HCT116 (cell line): Measurements from ENCODE around the gene FAM98C. TPM values are rescaled to one million over a fixed set of nuclear protein-coding genes. Genes with fewer than 3 reads are reported as not detected.
"Not testable (repeated sequence)": the region's sequence is repeated elsewhere in the genome, so short reads cannot be mapped to it uniquely, and the experiment has no call there.

Source experiments
- ATAC-seq: fragments of 200-7000 bp; cut with Tn5 transposase; 2 replicates; pipeline ENCODE4 v1.9.1; 2020; ENCODE audit warnings: mild to moderate bottlenecking, moderate library complexity
- BruUV-seq: library from RNA; stranded (reverse); fragments of 400-500 nt; replicated peaks from 2 replicates; lab custom pipeline; 2021; lab: Mats Ljungman, UMichigan
- CTCF ChIA-PET: fragments of 300-600 bp; sonication (Branson Sonifier 250); formaldehyde crosslinking; loops from one replicate; lab custom pipeline; 2021; ENCODE audit warnings: antibody characterized with exemption; lab: Charles Lee
- POLR2A ChIA-PET: fragments of 300-600, 350-600 bp; sonication (Branson Sonifier 250); formaldehyde crosslinking; loops from one replicate; lab custom pipeline; 2021; ENCODE audit warnings: antibody characterized with exemption; lab: Charles Lee
- RAD21 ChIA-PET, 2 experiments: fragments of 300-600 bp; sonication (Branson Sonifier 250); formaldehyde crosslinking; loops; one replicate each; lab custom pipeline; 2023; ENCODE audit warnings: low total read pairs in 2 of 2; ENCODE audit not compliant: uncharacterized antibody in 2 of 2, unreplicated experiment in 2 of 2, low non-redundant PET in 1 of 2; lab: Charles Lee
- DNase-seq: peaks from one replicate; pipeline ENCODE4 v3.0.0-alpha.2; 2010; ENCODE audit warnings: low read depth, low spot score
- H2AFZ ChIP-seq: fragments of 200-600 bp; shearing (Covaris generic), sonication (generic); 2 replicates; pipeline ENCODE4 v1.6.1; 2017; ENCODE audit warnings: low read depth, mixed run types, mixed read lengths, antibody characterized with exemption, low read length; ENCODE audit not compliant: poor library complexity, severe bottlenecking
- H3K27ac ChIP-seq: 2 replicates; pipeline ENCODE4 v1.5.1; 2012; ENCODE audit warnings: low read depth, low read length
- H3K27me3 ChIP-seq: fragments of 200-600 bp; sonication (generic); 2 replicates; pipeline ENCODE4 v1.6.1; 2016; ENCODE audit warnings: mixed run types, low read length, mixed read lengths; ENCODE audit not compliant: insufficient read depth
- H3K36me3 ChIP-seq, 2 experiments: fragments of 200-500 bp in 1 of 2; fragments of 200-600 bp in 1 of 2; sonication (Bioruptor generic) in 1 of 2; sonication (generic) in 1 of 2; 2 replicates each; pipeline versions ENCODE4 v1.5.1 to v1.6.1; 2014 to 2016; ENCODE audit warnings: low read length in 2 of 2, inconsistent platforms in 1 of 2, mixed read lengths in 1 of 2, mixed run types in 1 of 2; ENCODE audit not compliant: insufficient read depth in 2 of 2, control insufficient read depth in 1 of 2
- H3K4me1 ChIP-seq, 2 experiments: fragments of 200-600 bp in 1 of 2; sonication (generic) in 1 of 2; 2 replicates each; pipeline versions ENCODE4 v1.5.1 to v1.6.1; 2012 to 2017; ENCODE audit warnings: low read length in 2 of 2, inconsistent platforms in 1 of 2, mild to moderate bottlenecking in 1 of 2, mixed read lengths in 1 of 2, mixed run types in 1 of 2, moderate library complexity in 1 of 2; ENCODE audit not compliant: insufficient read depth in 2 of 2, control insufficient read depth in 1 of 2
- H3K4me2 ChIP-seq: fragments of 200-600 bp; sonication (generic); 2 replicates; pipeline ENCODE4 v1.6.1; 2017; ENCODE audit warnings: mixed run types, low read length, mixed read lengths
- H3K4me3 ChIP-seq, 2 experiments: fragments of 200-600 bp in 1 of 2; sonication (generic) in 1 of 2; replicated peaks in 1 of 2; 2 replicates each; pipeline ENCODE4 v1.5.1; 2011 to 2016; ENCODE audit warnings: low read length in 2 of 2, control low read depth in 1 of 2, low read depth in 1 of 2, mild to moderate bottlenecking in 1 of 2, mixed read lengths in 1 of 2, mixed run types in 1 of 2
- H3K79me2 ChIP-seq: fragments of 200-600 bp; sonication (generic); 2 replicates; pipeline ENCODE4 v1.6.1; 2017; ENCODE audit warnings: mild to moderate bottlenecking, mixed run types, low read length, moderate library complexity, mixed read lengths; ENCODE audit not compliant: insufficient read depth
- H3K9ac ChIP-seq: fragments of 200-600 bp; sonication (generic); 2 replicates; pipeline ENCODE4 v1.6.1; 2016; ENCODE audit warnings: low read length, mixed read lengths
- H3K9me2 ChIP-seq: fragments of 200-600 bp; sonication (generic), shearing (Covaris generic); 2 replicates; pipeline ENCODE4 v1.6.1; 2017; ENCODE audit warnings: mixed run types, mild to moderate bottlenecking, moderate library complexity; ENCODE audit not compliant: insufficient read depth
- H3K9me3 ChIP-seq, 2 experiments: fragments of 200-500 bp in 1 of 2; fragments of 200-600 bp in 1 of 2; sonication (Bioruptor generic) in 1 of 2; sonication (generic) in 1 of 2; 2 replicates each; pipeline ENCODE4 v1.6.1; 2014 to 2017; ENCODE audit warnings: low read length in 2 of 2, mixed read lengths in 2 of 2, inconsistent platforms in 1 of 2, low read depth in 1 of 2, mild to moderate bottlenecking in 1 of 2, mixed run types in 1 of 2, moderate library complexity in 1 of 2; ENCODE audit not compliant: control insufficient read depth in 1 of 2, insufficient read depth in 1 of 2
- H4K20me1 ChIP-seq: fragments of 200-600 bp; sonication (generic), shearing (Covaris generic); 2 replicates; pipeline ENCODE4 v1.6.1; 2017; ENCODE audit warnings: mixed run types, mild to moderate bottlenecking, moderate library complexity; ENCODE audit not compliant: insufficient read depth
- ATF3 ChIP-seq: IDR thresholded peaks from 2 replicates; pipeline ENCODE4 v1.6.1; 2012
- SIN3A ChIP-seq: IDR thresholded peaks from 2 replicates; pipeline ENCODE4 v1.6.1; 2012; ENCODE audit warnings: low read depth
- SRF ChIP-seq: IDR thresholded peaks from 2 replicates; pipeline ENCODE4 v1.6.1; 2012; ENCODE audit warnings: low read depth
- ZBTB33 ChIP-seq: IDR thresholded peaks from 2 replicates; pipeline ENCODE4 v1.6.1; 2011; ENCODE audit warnings: mild to moderate bottlenecking, low read length, moderate library complexity; ENCODE audit not compliant: insufficient replicate concordance; ENCODE audit errors: extremely low read depth
- ZFX ChIP-seq: fragments of 450-650 bp; IDR thresholded peaks from 2 replicates; pipeline ENCODE4 v1.6.1; 2017
- ZNF274 ChIP-seq: fragments of 200-500 bp; sonication (Bioruptor generic); IDR thresholded peaks from 2 replicates; pipeline ENCODE4 v1.6.1; 2014; ENCODE audit warnings: mild to moderate bottlenecking, low read depth, low read length, inconsistent platforms
- intact Hi-C: fragments of 100-400 bp; cut with micrococcal nuclease; formaldehyde crosslinking; loops from 2 replicates; pipeline ENCODE4 v1.10.0; 2022
- total RNA-seq: library from RNA; stranded (reverse); gene quantifications from one replicate; pipeline ENCODE4 v1.2.1, GENCODE V29; 2021; ENCODE audit not compliant: unreplicated experiment

Gene FAM98C
- total RNA-seq, 1 experiment from 2014 or later, result 33.8 TPM

DNA sequence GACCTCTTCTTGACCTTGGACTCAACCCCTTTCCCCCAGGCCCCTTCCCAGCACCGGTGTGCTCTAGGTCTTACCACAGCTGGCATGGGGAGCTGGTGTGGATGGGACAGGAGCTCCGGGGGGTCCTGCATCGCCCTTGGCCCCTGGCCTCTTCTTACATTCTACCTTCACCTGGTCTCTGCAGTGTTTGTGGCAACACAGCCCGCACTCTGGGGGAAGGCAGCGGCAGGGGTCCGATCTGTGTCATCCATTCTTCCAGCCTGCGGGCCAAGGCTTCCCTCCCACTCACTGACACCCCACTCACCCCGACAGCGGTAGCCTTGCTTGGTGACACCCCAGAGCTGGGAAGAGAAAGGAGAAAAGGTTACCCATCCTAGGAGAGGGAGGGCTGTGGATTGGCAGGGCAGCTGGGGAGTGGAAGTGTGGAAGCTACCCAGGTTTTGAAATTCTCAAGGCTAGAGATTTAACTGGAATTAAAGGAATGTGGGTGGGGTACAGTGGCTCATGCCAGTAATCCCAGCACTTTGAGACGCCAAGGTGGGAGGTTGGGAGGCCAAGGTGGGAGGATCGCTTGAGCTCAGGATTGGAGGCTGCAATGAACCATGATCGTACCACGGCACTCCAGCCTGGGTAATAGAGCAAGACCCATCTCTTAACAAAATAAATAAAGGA lies 8.3 kb downstream of the FAM98C start:
- no TSS peak for BruUV-seq
- H4K20me1 ChIP-seq, result no peaks in the 10 kb centered on the region
- intact Hi-C loops, result no loop called here
- no peaks in the 10 kb centered on the region for H3K9me2 ChIP-seq
- peak; percentile 31; the same call in 1 of the 2 replicates for ATAC-seq
- DNase-seq, result no peak
- peaks cover 2 to 12% of the 10 kb centered on the region in 2 experiments; a peak in 3 of 4 replicates for H3K4me1 ChIP-seq
- H2AFZ ChIP-seq, result no peak overlapping the region
- H3K9ac ChIP-seq, result no peak overlapping the region
- ChIA-PET POLR2A (interaction anchor here (0.8 kb wide), 1 partner anchor 11 kb away, joined by 4 read pairs; no protein-coding TSS in a partner anchor), CTCF (interaction anchor here (2.2 kb wide), 1 partner anchor 8 kb away, joined by 7 read pairs; the partner anchor contains the start of gene FAM98C), RAD21 (no interaction called here)
- H3K4me3 ChIP-seq, result no peak overlapping the region
- H3K4me2 ChIP-seq, result peak overlapping the region; percentile 42
- no peaks in the 10 kb centered on the region for H3K9me3 ChIP-seq
- H3K27me3 ChIP-seq, result no peaks in the 10 kb centered on the region
- no peak overlapping the region for H3K27ac ChIP-seq
- TF ChIP-seq SIN3A (no peak), SRF (no peak), ZFX (no peak), ZBTB33 (no peak), ZNF274 (no peak), ATF3 (no peak)
- H3K79me2 ChIP-seq, result no peaks in the 10 kb centered on the region
- peaks cover 5 to 6% of the 10 kb centered on the region in 2 experiments; a peak in 2 of 4 replicates for H3K36me3 ChIP-seq

- H3K27ac ChIP-seq, H3K27me3 ChIP-seq, H3K9ac ChIP-seq, H3K4me3 ChIP-seq, H2AFZ ChIP-seq, H3K9me3 ChIP-seq, BruUV-seq, DNase-seq, H3K36me3 ChIP-seq, intact Hi-C loops, H3K79me2 ChIP-seq, H3K9me2 ChIP-seq, H4K20me1 ChIP-seq, ATAC-seq, RAD21 ChIA-PET: not testable (repeated sequence)
- Histone ChIP-seq H3K4me1 (peaks cover 2 to 12% of the 10 kb centered on the region in 2 experiments; a peak in 3 of 4 replicates), H3K4me2 (peak overlapping the region; percentile 42; the same call in 1 of the 2 replicates)
- ChIA-PET POLR2A (interaction anchor here (1.0 kb wide), 1 partner anchor 9 kb away, joined by 4 read pairs; the partner anchor contains the start of gene FAM98C), CTCF (interaction anchor here (1.0 to 2.2 kb wide), 2 partner anchors 8 to 9 kb away, joined by 3 to 7 read pairs; partner anchors contain the start of gene FAM98C)
These were observed 9.0 kb downstream of the FAM98C start for GRCh38 chr19:38411898-38412297.
